Gastroesophageal sphincter (tissue), 3 donors: ENCODE measurements around the gene HDLBP.

Source experiments
- POLR2A ChIP-seq, 2 donors: fragments of 450-650 bp; IDR thresholded peaks; one replicate each; pipeline ENCODE4 v1.6.1; 2017; ENCODE audit warnings: antibody characterized with exemption in 2 of 2, mild to moderate bottlenecking in 2 of 2, moderate library complexity in 1 of 2
- POLR2AphosphoS5 ChIP-seq: sonication (generic); formaldehyde crosslinking; IDR thresholded peaks from one replicate; pipeline ENCODE4 v1.6.1; 2017; ENCODE audit warnings: antibody characterized with exemption
- TF ChIP-seq, protein P1 (sequence below), 4 experiments: fragments of 200-600 bp in 2 of 4; fragments of 450-650 bp in 2 of 4; sonication (generic) in 1 of 4; IDR thresholded peaks; one replicate each; pipeline ENCODE4 v1.5.1; 2017 to 2019; ENCODE audit warnings: antibody characterized with exemption in 4 of 4, mild to moderate bottlenecking in 2 of 4, moderate library complexity in 2 of 4

GRCh38 chr2:241213041-241213440 is 102.4 kb downstream of the HDLBP start:
- TF ChIP-seq, protein P1, sequence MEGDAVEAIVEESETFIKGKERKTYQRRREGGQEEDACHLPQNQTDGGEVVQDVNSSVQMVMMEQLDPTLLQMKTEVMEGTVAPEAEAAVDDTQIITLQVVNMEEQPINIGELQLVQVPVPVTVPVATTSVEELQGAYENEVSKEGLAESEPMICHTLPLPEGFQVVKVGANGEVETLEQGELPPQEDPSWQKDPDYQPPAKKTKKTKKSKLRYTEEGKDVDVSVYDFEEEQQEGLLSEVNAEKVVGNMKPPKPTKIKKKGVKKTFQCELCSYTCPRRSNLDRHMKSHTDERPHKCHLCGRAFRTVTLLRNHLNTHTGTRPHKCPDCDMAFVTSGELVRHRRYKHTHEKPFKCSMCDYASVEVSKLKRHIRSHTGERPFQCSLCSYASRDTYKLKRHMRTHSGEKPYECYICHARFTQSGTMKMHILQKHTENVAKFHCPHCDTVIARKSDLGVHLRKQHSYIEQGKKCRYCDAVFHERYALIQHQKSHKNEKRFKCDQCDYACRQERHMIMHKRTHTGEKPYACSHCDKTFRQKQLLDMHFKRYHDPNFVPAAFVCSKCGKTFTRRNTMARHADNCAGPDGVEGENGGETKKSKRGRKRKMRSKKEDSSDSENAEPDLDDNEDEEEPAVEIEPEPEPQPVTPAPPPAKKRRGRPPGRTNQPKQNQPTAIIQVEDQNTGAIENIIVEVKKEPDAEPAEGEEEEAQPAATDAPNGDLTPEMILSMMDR (IDR thresholded peaks at IDR 0.05), result no peak
- TF ChIP-seq POLR2A (IDR thresholded peaks at IDR 0.05) (no peak), POLR2AphosphoS5 (no peak)
